ENCODE measurements around the gene ADAM8. TPM values are rescaled to one million over a fixed set of nuclear protein-coding genes. Genes with fewer than 3 reads are reported as not detected.

Gene ADAM8
- total and polyA plus RNA-seq, 2 of the 4 experiments (the other 2 are of a cell fraction), result under 0.01 to 0.74 TPM

GRCh38 chr10:133225707-133226191 is 50.9 kb downstream of the ADAM8 start:
- Histone ChIP-seq H3K23ac (ENCODE audit: low read depth, low read length) (no peak overlapping the region), H2AFZ (replicated peaks; ENCODE audit: low read length, poor library complexity) (peak overlapping the region; percentile 61), H3K79me1 (ENCODE audit: low read depth in 1 of 2, low read length in 2 of 2) (no peaks in the 10 kb centered on the region), H3K56ac (ENCODE audit: extremely low read depth, insufficient read depth, low read length) (no peak overlapping the region), H3K4me2 (ENCODE audit: low read depth, low read length) (no peak overlapping the region), H3K4me3 (ENCODE audit: insufficient read depth, low read depth, low read length) (no peak overlapping the region), H2AK5ac (ENCODE audit: low read depth, low read length) (no peak overlapping the region), H3K14ac (replicated peaks; ENCODE audit: low read depth, low read length) (no peak overlapping the region), H2AK9ac (replicated peaks; ENCODE audit: low read depth, low read length, poor library complexity) (no peak overlapping the region), H2BK120ac (ENCODE audit: low read depth, low read length) (no peak overlapping the region), H4K5ac (ENCODE audit: low read depth, low read length) (no peak overlapping the region), H3K9me1 (ENCODE audit: insufficient read depth, low read length) (no peaks in the 10 kb centered on the region), H4K8ac (ENCODE audit: low read depth in 2 of 2, low read length in 2 of 2) (no peak overlapping the region), H2BK5ac (ENCODE audit: low read depth, low read length, poor library complexity, severe bottlenecking) (no peak overlapping the region), H3K27me3 (ENCODE audit: control insufficient read depth, insufficient read depth, low read length) (peaks cover 31% of the 10 kb centered on the region), H3K9me3 (ENCODE audit: control insufficient read depth, insufficient read depth, low read length) (no peaks in the 10 kb centered on the region), H3K36me3 (ENCODE audit: control insufficient read depth, insufficient read depth, low read length) (no peaks in the 10 kb centered on the region), H4K91ac (ENCODE audit: insufficient read depth, low read depth, low read length) (no peak overlapping the region), H3K18ac (ENCODE audit: low read depth, low read length) (no peak overlapping the region), H4K20me1 (ENCODE audit: insufficient read depth, low read length) (no peaks in the 10 kb centered on the region), H3K4me1 (ENCODE audit: control insufficient read depth, insufficient read depth, low read length) (no peaks in the 10 kb centered on the region), H2BK15ac (ENCODE audit: low read depth, low read length) (no peak overlapping the region), H3K4ac (ENCODE audit: low read depth, low read length) (no peak overlapping the region), H3K27ac (ENCODE audit: insufficient read depth, low read length) (no peak overlapping the region), H2BK20ac (ENCODE audit: low read depth, low read length) (no peak overlapping the region), H3K9ac (ENCODE audit: low read depth, low read length) (no peak overlapping the region)
- DNase-seq (no peak), ATAC-seq (ENCODE audit: low read depth) (no peak)
- no TSS peak for BruUV-seq (replicated peaks)
- ChIA-PET CTCF (no interaction called here), POLR2A (ENCODE audit: unreplicated experiment) (no interaction called here)
- 79% methylated on average over 6 of the region's 23 CpGs; no CpG with 5 or more reads in 1 of the 2 experiments for WGBS, 2 experiments (ENCODE audit: extremely low coverage in 2 of 2, insufficient read length in 1 of 2)
- TF ChIP-seq RFX5 (IDR thresholded peaks at IDR 0.05; ENCODE audit: low read depth, low read length), result no peak
- no peak for TF ChIP-seq USF2 (IDR thresholded peaks at IDR 0.05; ENCODE audit: low read depth, low read length)
- no peak for TF ChIP-seq MXI1 (IDR thresholded peaks at IDR 0.05; ENCODE audit: borderline replicate concordance, low read depth, low read length)
- no peak for TF ChIP-seq POLR2A (IDR thresholded peaks at IDR 0.05; ENCODE audit: low read depth, low read length)
- TF ChIP-seq CTCF (conservative IDR thresholded peaks at IDR 0.05; ENCODE audit: low read depth, low read length), result no peak
- no peak for TF ChIP-seq MAFK (IDR thresholded peaks at IDR 0.05; ENCODE audit: low read depth, low read length)
- no peak for TF ChIP-seq MAZ (IDR thresholded peaks at IDR 0.05; ENCODE audit: borderline replicate concordance, low read depth, low read length)
- TF ChIP-seq RAD21 (IDR thresholded peaks at IDR 0.05; ENCODE audit: low read length), result no peak
- no peak for TF ChIP-seq ELK1 (IDR thresholded peaks at IDR 0.05; ENCODE audit: borderline replicate concordance, low read depth, low read length)
- no peak for TF ChIP-seq SMC3 (IDR thresholded peaks at IDR 0.05; ENCODE audit: low read depth, low read length)
- TF ChIP-seq FOS (IDR thresholded peaks at IDR 0.05; ENCODE audit: low read depth, low read length), result no peak
- no peak for TF ChIP-seq CEBPB (IDR thresholded peaks at IDR 0.05; ENCODE audit: low read depth, low read length)
- no peak for TF ChIP-seq NFE2L2 (IDR thresholded peaks at IDR 0.05; ENCODE audit: low read depth, low read length)
- no peak for TF ChIP-seq RCOR1 (IDR thresholded peaks at IDR 0.05; ENCODE audit: insufficient replicate concordance, low read length)
- no peak for TF ChIP-seq BHLHE40 (IDR thresholded peaks at IDR 0.05; ENCODE audit: low read depth, low read length)
- no peak for TF ChIP-seq CHD1 (IDR thresholded peaks at IDR 0.05; ENCODE audit: low read depth, low read length)
- dilution Hi-C loops (cut with HindIII; ENCODE audit: low sequenced_read_pairs, unreplicated experiment) (no loop called here), in situ Hi-C loops (cut with MboI; ENCODE audit: low sequenced_read_pairs) (no loop called here), intact Hi-C loops (cut with micrococcal nuclease) (no loop called here)
